Measurements from ENCODE around the gene MPPED1. TPM values are rescaled to one million over a fixed set of nuclear protein-coding genes. Genes with fewer than 3 reads are reported as not detected.
A peak's percentile ranks its signal among the peaks of the same experiment; 100 is the strongest.

The MPPED1 gene
- total and polyA plus RNA-seq, 2 of the 13 experiments (the other 11 are each of a cell fraction or from before 2014, with no cell fraction given), result 0.77 TPM; not detected in 1

GRCh38 chr22:43481568-43482317, 69.9 kb downstream of the MPPED1 start:
- intact Hi-C loops (cut with micrococcal nuclease; ENCODE audit: unreplicated experiment) (loop anchor here (1.0 kb wide), 1 partner anchor 93 kb away; no protein-coding TSS in a partner anchor), in situ Hi-C loops (cut with HindIII; ENCODE audit: extremely low pct_ligation_motif_present, low pct_unique_long_range_greater_than_20kb) (loop anchor here (5.0 kb wide), 1 partner anchor 94 kb away; no protein-coding TSS in a partner anchor)
- Histone ChIP-seq H3K27me3 (ENCODE audit: control insufficient read depth in 1 of 2, insufficient read depth in 2 of 2, low read length in 2 of 2) (peaks cover 0 to 6% of the 10 kb centered on the region in 2 experiments; a peak in 3 of 5 replicates), H3K27ac (ENCODE audit: extremely low read length, insufficient read depth, low read length) (no peak overlapping the region), H3K79me2 (ENCODE audit: insufficient read depth, low read length) (no peaks in the 10 kb centered on the region), H3K9ac (ENCODE audit: insufficient read depth, low read depth, low read length) (no peak overlapping the region), H3K36me3 (replicated peaks in 1 of 2; ENCODE audit: control insufficient read depth in 1 of 2, insufficient read depth in 2 of 2, low read length in 2 of 2) (no peaks in the 10 kb centered on the region), H3K4me1 (ENCODE audit: insufficient read depth, low read length) (no peaks in the 10 kb centered on the region), H3K4me2 (ENCODE audit: low read depth, low read length) (no peak overlapping the region), H2AFZ (ENCODE audit: low read length) (no peak overlapping the region), H3K4me3 (replicated peaks in 1 of 3; ENCODE audit: insufficient read depth in 1 of 3, low read depth in 2 of 3, low read length in 3 of 3) (no peak overlapping the region), H4K20me1 (ENCODE audit: insufficient read depth, low read length) (no peaks in the 10 kb centered on the region), H3K9me3 (ENCODE audit: low read length) (no peaks in the 10 kb centered on the region)
- peak; percentile 18 for DNase-seq (ENCODE audit: low spot score)
- peak; percentile 46 for ATAC-seq
- no peak for FAIRE-seq
- 39% methylated on average over 18 of the region's 18 CpGs for WGBS (ENCODE audit: low lambda C conversion rate)
- ChIA-PET CTCF (ENCODE audit: low intra/inter-chr PET ratio, low total read pairs) (interaction anchor here (2.8 kb wide), 1 partner anchor 93 kb away, joined by 11 read pairs; no protein-coding TSS in a partner anchor), POLR2A (no interaction called here)
- no TSS peak for BruUV-seq (replicated peaks)
- no peak for TF ChIP-seq ZNF24 (IDR thresholded peaks at IDR 0.05)
- TF ChIP-seq ZNF382 (CRISPR knock-in tag; IDR thresholded peaks at IDR 0.05; ENCODE audit: borderline replicate concordance), result no peak
- no peak for TF ChIP-seq JUNB (CRISPR knock-in tag; IDR thresholded peaks at IDR 0.05; ENCODE audit: borderline replicate concordance)
- peak; percentile 72 for TF ChIP-seq CTCF (CRISPR knock-in tag; IDR thresholded peaks at IDR 0.05)
- TF ChIP-seq AHR (CRISPR knock-in tag; IDR thresholded peaks at IDR 0.05), result no peak
- peak; percentile 17; the same call in 1 of the 2 replicates for TF ChIP-seq SMC3 (IDR thresholded peaks at IDR 0.05; ENCODE audit: low read length)
- no peak for TF ChIP-seq ZNF350 (CRISPR knock-in tag; IDR thresholded peaks at IDR 0.05; ENCODE audit: borderline replicate concordance, low read depth)
- no peak for TF ChIP-seq FOXA1 (IDR thresholded peaks at IDR 0.05)
- no peak for TF ChIP-seq FOXA1 (CRISPR knock-in tag; IDR thresholded peaks at IDR 0.05)
- peak; percentile 67 for TF ChIP-seq STAG1 (CRISPR knock-in tag; IDR thresholded peaks at IDR 0.05)
- TF ChIP-seq KMT2B (CRISPR knock-in tag; IDR thresholded peaks at IDR 0.05), result no peak
